ENCODE data around the gene RASA1. TPM values are rescaled to one million over a fixed set of nuclear protein-coding genes. Genes with fewer than 3 reads are reported as not detected.

Gene RASA1
- polyA plus RNA-seq, 3 donors = 2.1 to 20.1 (median 4.0) TPM

DNA sequence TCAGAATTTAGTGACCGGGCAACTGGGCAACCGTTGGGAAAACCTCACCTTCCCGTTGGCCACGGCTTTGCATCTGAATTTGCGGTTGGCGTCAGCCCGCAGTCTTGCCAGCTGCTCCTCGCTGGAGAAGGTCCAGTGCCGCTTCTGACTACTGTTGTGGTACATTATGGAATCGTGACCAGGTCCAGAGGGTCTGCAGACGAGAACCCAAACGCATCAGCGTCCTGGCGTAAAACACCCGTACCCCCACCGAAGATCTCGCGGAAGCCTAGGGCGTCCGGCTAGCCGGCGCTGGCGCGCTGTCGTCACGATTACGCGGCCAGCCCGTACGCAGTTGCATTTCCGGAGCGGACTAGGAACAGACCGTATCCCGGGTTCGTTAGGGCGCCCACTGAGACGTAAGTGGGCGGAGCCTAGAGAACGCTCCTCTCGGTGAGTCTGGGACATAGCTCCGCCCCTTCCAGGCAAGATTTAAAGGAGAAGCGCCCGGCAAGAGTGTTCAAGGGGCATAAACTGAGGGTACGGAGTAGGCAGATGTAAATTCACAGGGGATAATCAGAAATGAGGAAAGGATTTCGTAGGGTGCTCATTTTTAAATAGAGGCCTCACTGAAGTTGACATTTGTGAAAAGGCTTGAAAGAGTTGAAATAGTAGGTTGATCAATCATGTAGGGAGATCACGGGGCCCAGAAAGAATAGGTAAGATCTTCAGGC, 145.1 kb downstream of the RASA1 start, which contains the start of gene CCNH:
Gene CCNH (minus strand): TSS at position 301 of the 713 bp plus-strand sequence. CDS start 136 bp downstream, at position 165.
- Histone ChIP-seq H3K4me3 (replicated peaks in 1 of 3; ENCODE audit: low read depth in 2 of 3, low read length in 3 of 3) (peak within 1 kb of the TSS; percentile 70 to 99 (median 95)), H2AFZ (ENCODE audit: insufficient read depth, low read depth, low read length, poor library complexity, severe bottlenecking) (peak within 1 kb of the TSS; percentile 83), H3K9me3 (replicated peaks in 1 of 2; ENCODE audit: control insufficient read depth in 1 of 2, insufficient read depth in 1 of 2, low read length in 2 of 2) (no peaks in the 10 kb centered on the region), H3K4me1 (ENCODE audit: control insufficient read depth in 1 of 2, insufficient read depth in 2 of 2, low read length in 2 of 2) (peaks cover 13 to 23% of the 10 kb centered on the region in 2 donors), H3K9ac (ENCODE audit: insufficient read depth, low read length, poor library complexity, severe bottlenecking) (peak within 1 kb of the TSS; percentile 94), H3K27me3 (ENCODE audit: control insufficient read depth in 2 of 2, insufficient read depth in 2 of 2, low read length in 2 of 2) (no peaks in the 10 kb centered on the region), H3K79me2 (ENCODE audit: insufficient read depth, low read length) (peaks cover 49% of the 10 kb centered on the region), H4K20me1 (ENCODE audit: insufficient read depth, low read length) (peaks cover 28% of the 10 kb centered on the region), H3K27ac (ENCODE audit: low read depth in 1 of 2, low read length in 2 of 2) (peak within 1 kb of the TSS; percentile 88 to 100), H3K4me2 (replicated peaks; ENCODE audit: extremely low read depth, low read length, poor library complexity, severe bottlenecking) (peak within 1 kb of the TSS; percentile 73), H3K36me3 (replicated peaks in 1 of 2; ENCODE audit: control insufficient read depth in 1 of 2, insufficient read depth in 2 of 2, low read length in 2 of 2) (peaks cover 26 to 33% of the 10 kb centered on the region in 2 donors)
- H3K4me1 Mint-ChIP-seq = peaks cover 23% of the 10 kb centered on the region
- no peak for TF ChIP-seq CTCF (IDR thresholded peaks at IDR 0.05)
- H3K36me3 Mint-ChIP-seq = peaks cover 27 to 31% of the 10 kb centered on the region in 2 donors
- peak within 1 kb of the TSS; percentile 95 to 96 for H3K4me3 Mint-ChIP-seq
- peak within 1 kb of the TSS; percentile 95 to 100 (median 99) for H3K27ac Mint-ChIP-seq
- H3K9me3 Mint-ChIP-seq = peaks cover 0 to 1% (median 0%) of the 10 kb centered on the region in 7 donors
- WGBS (ENCODE audit: insufficient coverage) = 1% methylated on average over 46 of the region's 46 CpGs
- DNase-seq = peak; percentile 97 to 99 (median 97)
- H3K27me3 Mint-ChIP-seq (ENCODE audit: low read depth in 3 of 3) = peaks cover 0 to 1% (median 1%) of the 10 kb centered on the region in 3 donors
- intact Hi-C loops (cut with micrococcal nuclease) = loop anchor here (10.0 kb wide), 1 partner anchor 148 kb away; the partner anchor contains the start of gene RASA1 (in 2 of the 2)

DNA sequence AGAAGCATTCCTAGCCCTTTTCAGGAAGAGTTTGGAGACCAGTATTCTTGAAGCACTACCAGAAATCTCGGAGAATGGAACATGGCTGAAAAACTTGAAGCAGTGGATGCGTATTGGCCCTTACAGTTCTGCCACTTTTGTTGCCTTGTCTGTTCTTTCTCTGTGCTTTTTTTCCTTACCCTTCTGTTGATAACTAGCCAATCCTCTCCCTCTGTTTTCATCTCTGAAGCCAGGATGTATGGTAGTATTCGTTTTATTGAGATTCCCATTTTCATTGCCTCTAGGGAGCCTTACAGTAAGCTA, 145.6 kb downstream of the RASA1 start:
- WGBS (ENCODE audit: insufficient coverage) = 77% methylated on average over 2 of the region's 3 CpGs
- intact Hi-C loops (cut with micrococcal nuclease) = loop anchor here (10.0 kb wide), 1 partner anchor 148 kb away; the partner anchor contains the start of gene RASA1 (in 2 of the 2)
- H2AFZ ChIP-seq (ENCODE audit: insufficient read depth, low read depth, low read length, poor library complexity, severe bottlenecking) = peak overlapping the region; percentile 83
- peak in 1 of 3 donors; percentile 5 for DNase-seq
- peaks cover 13 to 23% of the 10 kb centered on the region in 2 donors for H3K4me1 ChIP-seq (ENCODE audit: control insufficient read depth in 1 of 2, insufficient read depth in 2 of 2, low read length in 2 of 2)
- peaks cover 0 to 1% (median 0%) of the 10 kb centered on the region in 7 donors for H3K9me3 Mint-ChIP-seq
- peaks cover 24 to 26% of the 10 kb centered on the region in 2 donors for H3K36me3 Mint-ChIP-seq
- H3K4me3 Mint-ChIP-seq = peak overlapping the region; percentile 95 to 96
- H3K27ac Mint-ChIP-seq = peak overlapping the region; percentile 95 to 100 (median 99)
- H3K79me2 ChIP-seq (ENCODE audit: insufficient read depth, low read length) = peaks cover 44% of the 10 kb centered on the region
- H3K27me3 Mint-ChIP-seq (ENCODE audit: low read depth in 3 of 3) = peaks cover 0 to 1% (median 1%) of the 10 kb centered on the region in 3 donors
- H4K20me1 ChIP-seq (ENCODE audit: insufficient read depth, low read length) = peaks cover 22% of the 10 kb centered on the region
- no peaks in the 10 kb centered on the region for H3K27me3 ChIP-seq (ENCODE audit: control insufficient read depth in 2 of 2, insufficient read depth in 2 of 2, low read length in 2 of 2)
- H3K36me3 ChIP-seq (replicated peaks in 1 of 2; ENCODE audit: control insufficient read depth in 1 of 2, insufficient read depth in 2 of 2, low read length in 2 of 2) = peaks cover 21 to 27% of the 10 kb centered on the region in 2 donors
- H3K4me1 Mint-ChIP-seq = peaks cover 23% of the 10 kb centered on the region
- peak overlapping the region; percentile 70 to 99 (median 95) for H3K4me3 ChIP-seq (replicated peaks in 1 of 3; ENCODE audit: low read depth in 2 of 3, low read length in 3 of 3)
- H3K4me2 ChIP-seq (replicated peaks; ENCODE audit: extremely low read depth, low read length, poor library complexity, severe bottlenecking) = peak overlapping the region; percentile 73
- peak overlapping the region; percentile 94 for H3K9ac ChIP-seq (ENCODE audit: insufficient read depth, low read length, poor library complexity, severe bottlenecking)
- H3K9me3 ChIP-seq (replicated peaks in 1 of 2; ENCODE audit: control insufficient read depth in 1 of 2, insufficient read depth in 1 of 2, low read length in 2 of 2) = no peaks in the 10 kb centered on the region
- H3K27ac ChIP-seq (ENCODE audit: low read depth in 1 of 2, low read length in 2 of 2) = peak overlapping the region in 1 of 2 donors; percentile 100
- no peak for TF ChIP-seq CTCF (IDR thresholded peaks at IDR 0.05)
